HG02840 (cell line): Measurements from ENCODE around the gene FUT8.

Source experiments
- ATAC-seq: cut with Tn5 transposase; IDR thresholded peaks from one replicate; pipeline ENCODE4 v1.9.1; 2021; ENCODE audit warnings: mild to moderate bottlenecking, moderate library complexity, moderate number of reproducible peaks; ENCODE audit not compliant: unreplicated experiment, low FRiP score

Gene FUT8

DNA sequence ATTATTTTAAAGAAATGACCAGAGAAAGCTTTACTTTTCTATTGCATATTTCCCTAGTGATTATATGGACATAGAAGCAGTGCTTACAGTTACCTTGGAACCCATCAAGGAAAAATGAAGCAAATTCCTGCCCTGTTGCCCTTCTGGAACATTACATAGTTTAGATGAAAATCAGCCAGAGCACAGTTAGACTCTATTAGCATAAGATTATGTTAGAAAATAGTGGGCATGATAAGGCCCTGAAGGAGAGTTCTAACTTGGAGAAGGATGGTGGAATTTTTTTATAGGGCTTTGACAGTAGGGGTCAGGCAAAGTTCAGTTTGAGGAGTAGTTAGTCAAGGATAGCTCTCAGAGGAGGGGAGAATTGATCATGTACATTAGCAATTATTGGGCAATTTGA lies 74.3 kb downstream of the FUT8 start:
- ATAC-seq, result no peak

DNA sequence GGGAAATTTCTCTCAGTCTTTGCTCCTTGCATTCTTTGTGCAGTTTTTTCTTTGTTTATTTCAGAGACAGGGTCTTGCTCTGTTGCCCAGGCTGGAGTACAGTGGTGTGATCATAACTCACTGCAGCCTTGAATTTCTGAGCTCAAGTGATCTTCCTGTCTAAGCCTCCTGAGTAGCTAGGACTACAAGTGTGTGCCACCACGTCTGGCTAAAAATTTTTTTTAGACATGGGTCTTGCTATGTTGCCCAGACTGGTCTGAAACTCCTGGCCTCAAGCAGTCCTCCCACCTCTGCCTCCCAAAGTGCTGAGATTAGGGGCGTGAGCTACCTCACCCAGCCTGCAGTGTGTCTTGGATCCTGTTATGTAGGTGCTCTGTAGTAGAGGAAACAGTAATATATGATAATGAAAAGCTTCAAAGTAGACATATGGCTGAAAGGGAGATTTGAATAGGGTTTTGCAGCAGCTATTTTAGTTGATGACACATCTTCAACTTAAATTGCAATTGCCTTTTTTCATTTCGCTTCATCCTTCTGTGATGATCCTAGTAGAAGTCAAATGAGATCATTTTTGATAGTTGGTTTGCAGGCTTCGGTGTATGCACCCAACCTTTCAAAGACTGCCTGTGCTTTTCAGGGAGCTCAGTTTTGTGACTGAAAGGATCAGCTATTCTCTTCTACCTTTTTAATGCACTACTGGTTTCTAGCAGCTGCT lies 75.4 kb downstream of the FUT8 start:
- no peak for ATAC-seq

DNA sequence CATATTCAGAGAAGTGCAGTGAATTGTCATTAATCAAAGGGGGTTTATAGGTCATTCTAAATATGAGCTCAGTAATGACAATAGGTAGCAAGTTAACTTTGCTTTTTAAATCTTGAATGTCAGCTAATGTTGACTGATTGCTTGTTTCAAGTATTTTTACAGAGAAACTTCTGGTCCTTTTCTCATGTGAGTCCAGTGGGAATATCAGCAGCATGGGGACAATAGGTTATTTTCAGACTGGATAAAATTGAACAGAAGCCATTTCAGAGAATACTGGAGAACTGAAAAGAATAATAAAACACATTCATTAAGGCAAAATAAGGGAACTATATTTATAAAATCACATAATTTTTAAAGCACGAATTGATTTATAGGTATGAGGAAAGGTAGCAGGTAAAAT lies 78.7 kb downstream of the FUT8 start:
- no peak for ATAC-seq

DNA sequence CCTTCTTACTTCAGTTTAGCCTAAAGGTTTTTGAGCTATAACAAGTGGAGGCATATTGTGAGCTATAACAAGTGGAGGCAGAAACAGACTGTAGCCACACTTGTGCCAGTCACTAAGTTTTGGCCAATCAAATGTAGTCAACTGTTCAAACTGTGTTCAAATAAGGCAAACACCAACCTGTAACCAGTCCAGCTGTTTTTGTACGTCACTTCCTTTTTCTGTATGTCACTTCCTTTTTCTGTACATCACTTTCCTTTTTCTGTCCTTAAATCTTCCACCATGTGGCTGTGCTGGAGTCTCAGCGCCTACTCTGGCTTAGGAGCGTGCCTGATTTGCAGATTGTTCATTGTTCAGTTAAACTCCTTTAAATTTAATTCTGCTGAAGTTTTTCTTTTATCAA lies 79.7 kb downstream of the FUT8 start:
- no peak for ATAC-seq

DNA sequence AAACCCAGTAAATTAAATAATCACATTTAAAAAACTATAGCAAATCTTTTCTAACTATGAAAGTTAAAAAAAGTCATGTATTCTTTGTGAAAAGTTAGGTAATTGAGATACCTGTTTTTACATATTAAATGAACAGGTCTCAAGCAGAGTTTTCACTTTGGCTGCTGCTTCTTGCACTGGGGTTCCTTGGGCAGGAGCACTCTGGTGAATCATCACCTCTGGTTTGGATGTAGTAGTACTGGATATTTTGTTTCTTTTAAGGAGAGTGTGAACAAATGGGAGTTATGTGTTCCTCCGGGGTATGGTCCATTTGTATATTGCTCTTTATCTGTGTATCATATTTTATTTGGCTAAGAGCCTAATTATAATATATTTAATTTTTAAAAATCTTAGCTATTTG lies 82.7 kb downstream of the FUT8 start:
- ATAC-seq, result no peak

DNA sequence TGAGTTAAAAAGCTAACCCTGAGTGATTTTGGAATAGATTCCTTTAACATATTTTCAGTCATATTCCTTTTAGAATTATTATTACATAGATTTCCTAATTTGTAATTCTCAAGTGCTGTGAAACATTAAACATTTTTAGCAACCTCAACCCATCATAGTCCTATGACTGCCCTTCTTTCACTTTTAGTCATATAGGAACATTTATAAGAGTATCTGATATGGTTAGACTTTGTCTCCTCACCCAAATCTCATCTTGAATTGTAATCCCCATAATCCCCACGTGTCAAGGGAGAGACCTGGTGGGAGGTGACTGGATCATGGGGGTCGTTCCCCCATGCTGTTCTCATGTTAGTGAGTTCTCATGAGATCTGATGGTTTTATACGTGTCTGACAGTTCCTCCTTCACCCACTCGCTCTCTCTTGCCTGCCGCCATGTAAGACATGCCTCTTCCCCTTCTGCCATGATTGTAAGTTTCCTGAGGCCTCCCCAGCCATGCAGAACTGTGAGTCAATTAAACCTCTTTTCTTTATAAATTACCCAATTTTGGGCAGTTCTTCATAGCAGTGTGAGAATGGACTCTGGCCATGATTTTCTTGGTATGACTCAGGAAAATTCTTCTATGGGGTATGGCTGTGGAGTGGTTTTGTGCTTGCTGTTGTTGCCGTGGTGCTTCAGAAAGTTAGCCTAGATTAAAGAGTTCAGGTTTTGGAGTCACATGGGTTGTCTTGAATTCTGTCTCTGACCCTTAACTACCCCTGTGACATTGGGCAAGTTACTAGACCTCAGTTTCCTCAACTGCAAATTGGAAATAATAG lies 83.9 kb downstream of the FUT8 start:
- no peak for ATAC-seq

DNA sequence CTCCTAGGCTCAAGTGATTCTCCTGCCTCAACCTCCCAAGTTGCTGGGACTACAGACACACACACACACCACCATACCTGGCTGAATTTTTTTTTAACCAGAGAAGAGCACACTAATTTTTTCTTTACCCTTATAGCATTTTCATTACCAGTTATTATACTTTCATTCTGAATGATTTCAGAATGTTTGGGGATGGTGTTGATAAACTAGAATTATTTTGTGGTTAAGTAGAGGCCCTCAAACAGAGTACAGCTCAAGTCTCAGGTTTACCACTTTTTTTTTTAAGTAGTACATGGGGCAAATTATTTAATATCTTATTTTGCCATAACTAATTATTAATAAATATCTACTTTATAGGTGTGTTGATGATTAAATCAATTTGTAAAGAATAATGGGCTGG lies 86.6 kb downstream of the FUT8 start:
- ATAC-seq, result no peak

DNA sequence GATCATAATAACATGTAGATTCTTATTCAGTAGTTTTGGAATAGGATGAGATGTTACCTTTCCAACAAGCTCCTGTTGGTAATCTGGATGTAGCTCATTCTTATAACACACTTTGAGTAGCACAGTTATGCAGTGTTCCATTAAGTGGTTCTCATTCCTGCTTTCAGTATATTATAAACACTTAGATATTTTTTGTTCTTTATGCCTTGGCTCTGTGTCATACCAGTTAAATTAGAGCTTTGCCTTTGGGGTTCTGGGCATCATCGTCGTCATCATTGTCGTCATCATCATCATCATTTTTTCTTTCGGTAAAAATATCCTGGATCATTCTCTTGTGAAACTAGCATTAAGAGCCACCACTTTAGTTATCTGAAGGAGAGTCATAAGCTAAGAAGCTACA lies 87.5 kb downstream of the FUT8 start:
- no peak for ATAC-seq

DNA sequence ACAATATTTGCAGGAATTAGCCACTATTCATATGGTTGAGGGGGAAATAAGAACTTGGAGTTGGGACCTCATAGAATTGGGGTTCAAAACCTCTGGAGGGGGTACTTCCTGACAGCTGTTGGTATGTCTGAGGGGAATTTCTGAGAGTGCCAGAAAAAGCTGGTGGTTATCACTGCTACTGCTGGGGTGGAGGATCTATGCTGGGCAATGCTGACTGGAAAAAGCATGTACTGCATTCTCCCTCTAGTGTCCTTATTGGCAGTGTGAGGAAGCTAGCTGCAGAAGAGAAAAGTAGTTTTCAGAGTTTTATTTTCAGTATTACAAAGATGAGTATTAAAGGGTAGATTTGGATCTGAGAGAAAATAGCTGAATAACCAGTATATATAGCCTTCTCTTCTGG lies 88.8 kb downstream of the FUT8 start:
- no peak for ATAC-seq

DNA sequence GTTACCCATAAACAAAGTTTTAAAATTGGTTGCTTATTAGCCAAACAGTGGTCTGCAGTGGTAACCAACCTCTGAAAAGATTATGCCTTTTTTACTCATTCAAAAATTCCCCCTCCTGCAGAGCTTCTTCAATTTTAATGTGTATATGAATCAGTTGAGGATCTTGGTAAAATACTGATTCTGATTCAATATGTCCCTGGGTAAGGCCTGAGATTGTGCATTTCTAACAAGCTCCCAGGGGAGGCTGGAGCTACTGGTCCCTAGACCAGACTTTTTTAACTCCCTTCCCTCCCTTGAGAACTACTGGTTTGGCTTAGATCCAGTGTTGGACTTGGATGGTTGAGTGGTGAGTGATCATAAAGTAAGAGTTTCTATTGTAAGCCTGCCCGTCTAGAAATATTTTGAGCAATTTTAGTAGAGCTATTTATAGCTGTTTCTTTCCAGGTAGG lies 90.2 kb downstream of the FUT8 start:
- ATAC-seq, result no peak

DNA sequence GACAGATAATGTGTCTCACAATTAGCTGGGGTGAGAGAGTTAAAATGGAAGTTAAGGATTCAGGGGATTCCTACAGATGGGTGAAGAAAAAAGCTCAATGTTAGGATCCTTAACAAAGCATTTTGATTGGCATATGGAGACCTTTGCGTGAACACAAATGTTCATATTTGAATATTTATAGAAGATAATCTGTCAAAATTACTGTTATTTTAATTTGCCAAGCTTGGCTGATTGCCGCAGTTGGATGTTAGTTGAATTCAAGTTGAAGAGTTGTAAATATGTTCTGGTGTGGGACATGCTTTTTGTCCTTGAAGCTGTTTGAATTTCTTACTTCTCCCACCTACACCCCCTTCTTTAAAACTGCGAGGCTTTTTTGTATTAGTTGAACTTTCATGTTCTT lies 91.2 kb downstream of the FUT8 start:
- ATAC-seq, result no peak

DNA sequence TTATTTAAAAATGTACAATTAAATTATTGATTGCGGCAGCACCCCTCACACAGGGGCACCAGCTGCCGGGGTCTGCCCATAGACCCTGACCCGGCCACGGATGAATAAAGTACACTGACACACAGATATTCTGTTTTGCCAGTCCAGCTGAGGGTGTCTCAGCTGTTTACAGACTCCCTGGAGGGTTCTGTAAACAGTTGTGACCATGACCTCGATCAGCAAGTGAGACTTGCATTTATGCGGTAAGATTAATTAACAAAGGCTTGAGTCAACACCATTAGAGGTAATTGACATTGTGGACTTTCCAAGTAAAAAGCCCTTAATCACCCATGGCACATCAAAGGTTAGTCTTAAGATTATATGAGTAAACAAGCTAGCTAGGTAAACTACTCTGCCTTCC lies 94.3 kb downstream of the FUT8 start:
- no peak for ATAC-seq

DNA sequence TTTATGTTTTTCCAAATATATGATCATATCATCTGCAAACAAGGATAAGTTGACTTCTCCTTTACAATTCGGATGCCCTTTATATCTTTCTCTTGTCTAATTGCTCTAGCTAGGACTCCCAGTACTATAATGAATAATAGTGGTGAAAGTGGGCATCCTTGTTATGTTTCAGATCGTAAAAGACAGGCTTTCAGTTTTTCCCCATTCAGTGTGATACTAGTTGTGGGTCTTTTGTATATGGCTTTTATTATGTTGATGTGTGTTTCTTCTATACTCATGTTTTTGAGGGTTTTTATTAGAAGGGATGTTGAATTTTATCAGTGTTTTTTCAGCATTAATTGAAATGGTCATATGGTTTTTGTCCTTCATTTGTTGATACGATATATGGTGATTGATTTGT lies 97.3 kb downstream of the FUT8 start:
- no peak for ATAC-seq

DNA sequence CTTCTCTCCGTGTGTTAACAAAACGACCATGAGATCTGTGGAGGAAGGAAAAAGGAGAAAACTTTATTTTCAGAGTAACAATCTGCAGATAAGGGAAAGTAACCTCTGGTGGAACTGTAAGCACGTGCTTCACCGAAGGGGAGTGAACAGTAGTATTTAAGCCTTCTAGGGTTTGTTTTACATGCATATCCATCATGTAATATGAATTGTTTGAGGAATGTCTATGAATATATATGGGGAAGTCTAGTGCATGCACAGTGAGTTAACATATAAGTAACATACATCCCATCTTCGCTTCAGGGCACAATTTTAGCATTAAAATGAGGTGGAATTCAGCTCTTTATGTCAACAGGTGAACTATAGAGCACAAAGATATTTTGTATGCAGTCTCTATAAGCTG lies 101.1 kb downstream of the FUT8 start:
- no peak for ATAC-seq

DNA sequence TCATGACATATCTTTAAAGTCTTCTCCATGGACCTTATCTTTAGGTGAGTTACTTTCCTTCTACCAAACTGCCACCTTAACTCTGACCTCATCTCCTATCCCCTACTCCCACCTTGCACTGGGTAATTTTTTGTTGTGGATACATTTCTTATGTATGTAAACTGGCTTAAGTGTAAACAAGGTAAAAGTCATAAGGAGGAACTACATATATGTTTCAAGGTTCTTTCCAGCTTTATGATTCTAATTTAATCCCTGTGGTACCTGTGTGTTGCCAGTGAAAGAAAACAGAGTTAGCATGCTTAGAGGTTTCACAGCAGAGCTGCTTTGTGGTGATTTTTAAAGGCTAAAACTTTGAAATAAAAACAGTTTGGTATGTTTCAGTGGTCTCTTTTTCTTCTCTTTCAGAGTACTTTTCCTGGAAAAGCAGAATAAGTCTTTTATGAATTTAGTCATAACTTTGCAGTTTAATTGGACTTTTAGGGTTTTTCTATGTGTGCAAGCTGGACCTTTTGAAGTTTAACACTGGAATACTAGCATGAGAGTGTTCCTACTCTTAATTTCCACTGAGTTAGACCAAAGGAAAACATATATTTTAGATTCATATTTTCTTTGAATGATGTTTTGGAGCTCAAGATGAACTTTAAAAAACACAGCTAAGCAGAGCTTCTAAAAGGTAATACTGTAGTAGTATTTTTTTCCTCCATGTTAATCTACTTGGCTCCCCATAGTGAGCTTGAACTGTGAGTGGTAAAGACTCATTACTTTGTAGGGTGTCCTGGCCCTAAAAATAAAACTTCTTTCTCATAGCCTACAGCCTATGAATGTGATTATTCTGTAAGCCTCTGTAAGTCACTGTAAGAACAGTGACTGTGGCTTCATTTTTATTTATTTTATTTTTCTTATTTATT lies 105.4 kb downstream of the FUT8 start:
- ATAC-seq, result no peak

DNA sequence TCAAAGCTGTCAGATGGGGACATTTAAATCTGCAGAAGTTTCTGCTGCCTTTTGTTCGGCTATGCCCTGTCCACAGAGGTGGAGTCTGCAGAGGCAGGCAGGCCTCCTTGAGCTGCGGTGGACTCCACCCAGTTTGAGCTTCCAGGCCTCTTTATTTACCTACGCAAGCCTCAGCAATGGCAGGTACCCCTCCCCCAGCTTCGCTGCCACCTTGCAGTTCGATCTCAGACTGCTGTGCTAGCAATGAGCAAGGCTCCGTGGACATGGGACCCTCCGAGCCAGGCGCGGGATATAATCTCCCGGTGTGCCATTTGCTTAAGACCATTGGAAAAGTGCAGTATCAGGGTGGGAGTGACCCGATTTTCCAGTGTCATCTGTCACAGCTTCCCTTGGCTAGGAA lies 115.5 kb downstream of the FUT8 start:
- no peak for ATAC-seq

DNA sequence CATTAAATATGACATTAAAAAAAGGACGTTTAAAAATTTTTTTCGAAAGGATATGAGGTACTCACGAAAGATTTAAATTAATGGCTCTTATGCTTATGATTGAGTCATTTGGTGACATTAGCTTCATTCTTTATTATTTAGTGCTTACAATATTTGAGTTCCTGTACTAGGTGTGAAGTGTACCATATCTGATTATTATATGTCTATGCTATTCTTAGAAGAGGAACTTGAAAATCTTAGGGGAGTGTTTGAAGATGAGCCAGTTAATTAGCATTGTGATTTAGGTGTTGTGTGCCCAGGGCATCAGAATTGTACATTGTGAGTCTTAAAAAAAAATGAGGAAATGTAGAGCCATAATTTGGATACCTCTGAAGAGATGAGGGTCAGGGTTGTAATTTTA lies 118.6 kb downstream of the FUT8 start:
- ATAC-seq, result no peak

DNA sequence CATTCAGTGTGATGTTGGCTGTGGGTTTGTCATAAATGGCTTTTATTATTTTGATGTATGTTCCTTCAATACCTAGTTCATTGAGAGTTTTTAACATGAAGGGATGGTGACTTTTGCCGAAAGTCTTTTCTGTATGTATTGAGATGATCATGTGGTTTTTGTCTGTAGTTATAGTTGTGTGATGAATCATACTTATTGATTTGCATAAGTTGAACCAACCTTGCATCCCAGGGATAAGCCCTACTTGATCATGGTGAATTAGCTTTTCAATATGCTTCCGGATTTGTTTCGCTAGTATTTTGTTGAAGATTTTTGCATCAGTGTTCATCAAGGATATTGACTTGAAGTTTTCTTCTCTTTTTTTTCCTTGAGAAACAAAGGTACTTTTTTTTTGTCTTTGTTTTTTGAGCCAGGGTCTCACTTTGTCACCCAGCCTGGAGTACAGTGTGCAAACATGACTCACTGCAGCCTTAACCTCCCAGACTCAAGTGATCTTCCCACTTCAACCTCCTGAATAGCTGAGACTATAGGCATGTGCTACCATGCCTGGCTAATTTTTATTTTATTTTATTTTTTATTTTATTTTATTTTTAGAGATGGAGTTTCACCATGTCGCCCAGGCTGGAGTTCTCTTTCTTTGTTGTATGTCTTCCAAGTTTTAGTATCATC lies 121.3 kb downstream of the FUT8 start:
- ATAC-seq, result no peak

DNA sequence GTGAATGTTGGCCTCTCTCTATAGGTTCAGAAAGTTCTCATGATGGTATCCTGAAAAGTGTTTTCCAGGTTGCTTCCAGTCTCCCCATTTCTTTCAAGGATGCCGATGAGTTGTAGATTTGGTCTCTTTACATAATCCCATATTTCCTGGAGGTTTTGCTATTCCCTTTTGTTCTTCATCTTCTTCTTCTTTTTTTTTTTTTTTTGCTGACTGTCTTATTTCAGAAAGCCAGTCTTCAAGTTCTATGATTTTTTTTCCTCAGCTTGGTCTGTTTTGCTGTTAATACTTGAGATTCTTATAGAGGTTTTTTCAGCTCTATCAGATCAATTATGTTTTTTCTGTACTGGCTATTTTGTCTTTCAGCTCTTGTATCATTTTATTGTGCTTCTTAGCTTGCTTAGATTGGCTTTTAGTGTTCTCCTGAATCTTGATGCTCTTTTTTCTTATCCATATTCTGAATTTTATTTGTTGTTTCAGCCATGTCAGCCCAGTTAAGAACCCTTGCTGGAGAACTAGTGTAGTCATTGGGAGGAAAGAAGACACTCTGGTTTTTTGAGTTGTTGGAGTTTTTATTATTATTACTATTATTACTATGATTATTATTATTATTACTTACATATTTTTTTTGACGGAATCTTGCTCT lies 124.4 kb downstream of the FUT8 start:
- ATAC-seq, result no peak

DNA sequence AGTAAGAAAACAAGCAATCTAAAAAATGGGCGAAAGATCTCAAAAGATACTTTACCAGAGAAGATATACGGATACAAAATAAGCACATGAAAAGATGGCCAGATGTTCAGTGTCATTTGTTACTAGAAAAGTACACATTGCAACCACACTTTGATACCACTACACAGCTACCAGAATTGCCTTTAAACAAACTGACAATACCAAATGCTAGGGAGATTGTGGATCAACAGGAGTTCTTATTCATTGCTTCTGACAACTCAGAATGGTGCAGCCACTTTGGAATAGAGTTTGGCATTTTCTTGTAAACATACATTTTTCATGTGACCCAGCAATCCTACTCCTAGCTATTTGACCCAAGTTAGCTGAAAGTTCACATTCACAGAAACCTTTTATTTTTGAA lies 136.3 kb downstream of the FUT8 start:
- no peak for ATAC-seq
